ENCODE measurements around the gene MCF2L.
"Not testable (repeated sequence)": the region's sequence is repeated elsewhere in the genome, so short reads cannot be mapped to it uniquely, and the experiment has no call there.

MCF2L gene
- long read RNA-seq, donor 1 = 0 reads
- long read RNA-seq, donor 2, partial matches to known transcripts = 0 of 1 reads
- long read RNA-seq, donor 2, other reads (novel, unspliced or antisense) = 0 of 1 reads
- long read RNA-seq, donor 3, partial matches to known transcripts = 0 of 1 reads
- long read RNA-seq, donor 3, other reads (novel, unspliced or antisense) = 0 of 1 reads
- long read RNA-seq, donor 4 = 0 reads
- long read RNA-seq, donor 5 = 0 reads
- long read RNA-seq, donor 6, partial matches to known transcripts = 0 of 1 reads
- long read RNA-seq, donor 6, other reads (novel, unspliced or antisense) = 0 of 1 reads
- long read RNA-seq, donor 7, partial matches to known transcripts = 8 of 9 reads
- long read RNA-seq, donor 7, other reads (novel, unspliced or antisense) = 0 of 9 reads
- long read RNA-seq, donor 8 = 0 reads

GRCh38 chr13:112968910-112969691, at the start of gene MCF2L:
Gene MCF2L (plus strand): TSS chr13:112969214. CDS start chr13:112969380, 166 bp downstream.
- peak; percentile 63 for DNase-seq

- DNase-seq = no peak
These were observed 45.1 kb upstream of the MCF2L start for GRCh38 chr13:112923962-112924361.

- DNase-seq = no peak
These were observed 44.6 kb upstream of the MCF2L start for GRCh38 chr13:112924365-112924764.

GRCh38 chr13:112926003-112926402, 43.0 kb upstream of the MCF2L start:
- DNase-seq = no peak

- no peak for DNase-seq
These were observed 42.0 kb upstream of the MCF2L start for GRCh38 chr13:112926993-112927392.

GRCh38 chr13:112928020-112928971, 40.7 kb upstream of the MCF2L start:
- no peak for DNase-seq

- peak; percentile 60 for DNase-seq
These were observed 39.8 kb upstream of the MCF2L start for GRCh38 chr13:112928972-112929782.

GRCh38 chr13:112929783-112930055, 39.3 kb upstream of the MCF2L start:
- no peak for DNase-seq

GRCh38 chr13:112930192-112930591, 38.8 kb upstream of the MCF2L start:
- no peak for DNase-seq

- DNase-seq = peak; percentile 71
These were observed 37.7 kb upstream of the MCF2L start for GRCh38 chr13:112931028-112931934.

- no peak for DNase-seq
These were observed 36.0 kb upstream of the MCF2L start for GRCh38 chr13:112932971-112933370.

GRCh38 chr13:112933649-112934048, 35.4 kb upstream of the MCF2L start:
- DNase-seq = no peak

GRCh38 chr13:112934078-112934477, 34.9 kb upstream of the MCF2L start:
- no peak for DNase-seq

- no peak for DNase-seq
These were observed 30.3 kb upstream of the MCF2L start for GRCh38 chr13:112938680-112939079.

- no peak for DNase-seq
These were observed 28.8 kb upstream of the MCF2L start for GRCh38 chr13:112940236-112940635.

- no peak for DNase-seq
These were observed 27.7 kb upstream of the MCF2L start for GRCh38 chr13:112941349-112941748.

GRCh38 chr13:112941765-112942164, 27.2 kb upstream of the MCF2L start:
- DNase-seq = not testable (repeated sequence)

- peak; percentile 79 for DNase-seq
These were observed 26.2 kb upstream of the MCF2L start for GRCh38 chr13:112942689-112943308.

- DNase-seq = peak; percentile 89
These were observed 25.5 kb upstream of the MCF2L start for GRCh38 chr13:112943309-112944125.
